K562 (cell line): Measurements from ENCODE around the gene ZNF860.

Experiments
- CTCF ChIP-seq, 3 experiments: IDR thresholded peaks in 2 of 3; conservative IDR thresholded peaks in 1 of 3; 2 replicates each; pipeline ENCODE4 v1.5.1; 2011 to 2012; ENCODE audit warnings: low read length in 3 of 3, mild to moderate bottlenecking in 3 of 3, control low read depth in 2 of 3, improper control_type of control experiment in 1 of 3, inconsistent platforms in 1 of 3, low read depth in 1 of 3, mixed read lengths in 1 of 3, moderate library complexity in 1 of 3; ENCODE audit not compliant: insufficient read depth in 2 of 3
- EP300 ChIP-seq: IDR thresholded peaks from 2 replicates; pipeline ENCODE4 v1.6.1; 2012; ENCODE audit warnings: low read length, improper control_type of control experiment
- FOXM1 ChIP-seq, 2 experiments: fragments of 450-650 bp in 1 of 2; sonication (generic) in 1 of 2; formaldehyde crosslinking in 1 of 2; IDR thresholded peaks; 2 replicates each; pipeline versions ENCODE4 v1.6.1 to v1.9.0; 2017 to 2022; ENCODE audit warnings: low read depth in 2 of 2, mild to moderate bottlenecking in 2 of 2, missing genetic modification reagents in 1 of 2, moderate library complexity in 1 of 2
- MCM7 ChIP-seq, 2 experiments: fragments of 450-650 bp; IDR thresholded peaks; 2 replicates each; pipeline ENCODE4 v1.6.1; 2016 to 2018
- NR2C2 ChIP-seq, 2 experiments: fragments of 200-800 bp in 1 of 2; sonication (Bioruptor generic) in 1 of 2; sonication (generic) in 1 of 2; formaldehyde crosslinking in 1 of 2; IDR thresholded peaks; 2 replicates each; pipeline versions ENCODE4 v1.6.1 to v1.8.0; 2016 to 2022; ENCODE audit warnings: mild to moderate bottlenecking in 1 of 2, missing compliant biosample characterization in 1 of 2, missing genetic modification characterization in 1 of 2, missing genetic modification reagents in 1 of 2

GRCh38 chr3:31978553-31978952 lies 3.0 kb upstream of the ZNF860 start:
- TF ChIP-seq CTCF (IDR thresholded peaks at IDR 0.05 in 2 of 3, conservative IDR thresholded peaks at IDR 0.05 in 1 of 3; ENCODE audit: insufficient read depth in 2 of 3, low read depth in 1 of 3, low read length in 3 of 3) (no peak), FOXM1 (IDR thresholded peaks at IDR 0.05; ENCODE audit: low read depth) (no peak), FOXM1 (CRISPR knock-in tag; IDR thresholded peaks at IDR 0.05; ENCODE audit: low read depth) (no peak), NR2C2 (CRISPR knock-in tag; IDR thresholded peaks at IDR 0.05) (no peak), NR2C2 (tag; IDR thresholded peaks at IDR 0.05) (no peak), MCM7 (IDR thresholded peaks at IDR 0.05) (no peak), EP300 (no peak)
